ENCODE results near the gene AXL.

GRCh38 chr19:41305927-41306793, 87.1 kb downstream of the AXL start:
- TF ChIP-seq TAF1 (IDR thresholded peaks at IDR 0.05; ENCODE audit: borderline replicate concordance, insufficient read depth, low read length) (no peak), REST (IDR thresholded peaks at IDR 0.05; ENCODE audit: insufficient read depth in 1 of 2, low read depth in 2 of 2, low read length in 2 of 2) (peak; percentile 48 to 79; a peak in 2 of 4 replicates), SIN3A (IDR thresholded peaks at IDR 0.05; ENCODE audit: borderline replicate concordance, insufficient read depth, low read length) (no peak)
